B cell (primary cell): Measurements from ENCODE around the gene RASA2.

Experiments
- CTCF ChIP-seq: fragments of 200-600 bp; IDR thresholded peaks from one replicate; pipeline ENCODE4 v1.8.0; 2022; ENCODE audit warnings: antibody characterized with exemption, mild to moderate bottlenecking
- EZH2 ChIP-seq: IDR thresholded peaks from 2 replicates; pipeline ENCODE4 v1.6.1; 2012; ENCODE audit warnings: borderline replicate concordance, low read depth, mild to moderate bottlenecking, moderate library complexity, low read length; ENCODE audit not compliant: insufficient read depth, poor library complexity, severe bottlenecking

GRCh38 chr3:141448606-141449220, 38.1 kb upstream of the RASA2 start:
- TF ChIP-seq CTCF (no peak), EZH2 (no peak)
